T-cell (primary cell): ENCODE results near the gene TRIP13. TPM values are rescaled to one million over a fixed set of nuclear protein-coding genes. Genes with fewer than 3 reads are reported as not detected.

Experiments
- ATAC-seq, 4 experiments: fragments of 200-7000 bp in 3 of 4; fragments of 150-1000 bp in 1 of 4; cut with Tn5 transposase; replicated peaks in 1 of 4; 1 replicate in 3 of 4; 2 replicates in 1 of 4; pipeline ENCODE4 v1.10.0; 2021; ENCODE audit warnings: moderate library complexity in 3 of 4, mild to moderate bottlenecking in 2 of 4, moderate number of reproducible peaks in 1 of 4
- CTCF ChIA-PET, 2 donors: fragments of 300-600 bp; sonication (Branson Sonifier 250); formaldehyde crosslinking; loops; one replicate each; lab custom pipeline; 2022; ENCODE audit warnings: antibody characterized with exemption in 2 of 2; lab: Charles Lee
- POLR2A ChIA-PET, 2 donors: fragments of 300-600 bp; sonication (Branson Sonifier 250); formaldehyde crosslinking; loops; one replicate each; lab custom pipeline; 2022; ENCODE audit warnings: antibody characterized with exemption in 2 of 2; lab: Charles Lee
- DNase-seq, 35 experiments: peaks; one replicate each; pipeline versions ENCODE4 v3.0.0 to v3.0.0-alpha.2; 2013 to 2023
- H3K27ac ChIP-seq: one replicate; pipeline ENCODE4 v1.5.1; 2013; ENCODE audit warnings: low read length
- H3K27me3 ChIP-seq, 2 experiments: replicated peaks in 1 of 2; 1 replicate in 1 of 2; 2 replicates in 1 of 2; pipeline versions ENCODE4 v1.6.1 to v1.7.0; 2013; ENCODE audit warnings: low read length in 1 of 2, mixed read lengths in 1 of 2; ENCODE audit not compliant: control insufficient read depth in 2 of 2, insufficient read depth in 2 of 2; ENCODE audit errors: extremely low read depth in 1 of 2
- H3K36me3 ChIP-seq, 2 donors: 1 replicate in 1 of 2; 2 replicates in 1 of 2; pipeline versions ENCODE4 v1.6.1 to v1.7.0; 2013; ENCODE audit warnings: low read length in 1 of 2; ENCODE audit not compliant: control insufficient read depth in 2 of 2, insufficient read depth in 1 of 2; ENCODE audit errors: extremely low read depth in 1 of 2
- H3K4me1 ChIP-seq, 2 experiments: 1 replicate in 1 of 2; 2 replicates in 1 of 2; pipeline versions ENCODE4 v1.6.1 to v1.7.0; 2013; ENCODE audit warnings: low read length in 2 of 2, mixed read lengths in 1 of 2; ENCODE audit not compliant: insufficient read depth in 2 of 2, control insufficient read depth in 1 of 2; ENCODE audit errors: extremely low read depth in 1 of 2
- H3K4me3 ChIP-seq, 2 donors: 1 replicate in 1 of 2; 2 replicates in 1 of 2; pipeline versions ENCODE4 v1.5.1 to v1.7.0; 2013; ENCODE audit warnings: mild to moderate bottlenecking in 2 of 2, low read length in 1 of 2, moderate library complexity in 1 of 2; ENCODE audit not compliant: control insufficient read depth in 1 of 2; ENCODE audit errors: extremely low read depth in 1 of 2
- H3K9me3 ChIP-seq: 2 replicates; pipeline ENCODE4 v1.7.0; 2013
- H3K27ac Mint-ChIP-seq, 2 donors: one replicate each; pipeline ENCODE4 v1.8.0; 2020 to 2021; ENCODE audit warnings: mild to moderate bottlenecking in 2 of 2, mixed read lengths in 2 of 2
- H3K27me3 Mint-ChIP-seq, 2 donors: one replicate each; pipeline ENCODE4 v1.8.0; 2021 to 2022; ENCODE audit warnings: mixed read lengths in 2 of 2
- H3K36me3 Mint-ChIP-seq: one replicate; pipeline ENCODE4 v1.8.0; 2021; ENCODE audit warnings: mixed read lengths
- H3K4me1 Mint-ChIP-seq, 3 donors: one replicate each; pipeline ENCODE4 v1.8.0; 2020 to 2022; ENCODE audit warnings: mixed read lengths in 3 of 3, mild to moderate bottlenecking in 1 of 3
- H3K4me3 Mint-ChIP-seq, 3 donors: one replicate each; pipeline ENCODE4 v1.8.0; 2020 to 2022; ENCODE audit warnings: mild to moderate bottlenecking in 3 of 3, mixed read lengths in 3 of 3, moderate library complexity in 3 of 3
- H3K9me3 Mint-ChIP-seq, 3 donors: one replicate each; pipeline ENCODE4 v1.8.0; 2020 to 2022; ENCODE audit warnings: mixed read lengths in 3 of 3
- WGBS: methylation state at CpG from one replicate; pipeline ENCODE4 v1.1.5; 2013; ENCODE audit warnings: missing lambda C conversion rate; ENCODE audit not compliant: insufficient coverage; 5-methylcytosine and 5-hydroxymethylcytosine counted together
- total RNA-seq, 35 experiments: library from RNA in 6 of 35; stranded (reverse) in 6 of 35; fragments of 120-200 nt in 1 of 35; gene quantifications; one replicate each; pipeline versions ENCODE4 v1.2.1 to v1.2.4 and lab custom pipeline; 2013 to 2026

TRIP13 gene
- total RNA-seq, 5 donors from 2014 or later (not counting 1 experiment from before 2014, with no cell fraction given): 0.66 to 1.3 (median 0.95) TPM

GRCh38 chr5:955886-956761, 63.4 kb downstream of the TRIP13 start:
- H3K4me1 ChIP-seq: peaks cover 5 to 21% of the 10 kb centered on the region in 2 experiments
- peaks cover 0 to 84% of the 10 kb centered on the region in 2 experiments for H3K27me3 ChIP-seq
- WGBS: 94% methylated on average over 30 of the region's 32 CpGs
- H3K27ac ChIP-seq: no peak overlapping the region
- CTCF ChIA-PET: no interaction called here
- Mint-ChIP-seq H3K9me3 (no peaks in the 10 kb centered on the region), H3K4me1 (peaks cover 15 to 18% (median 17%) of the 10 kb centered on the region in 3 donors), H3K4me3 (no peak overlapping the region), H3K36me3 (no peaks in the 10 kb centered on the region), H3K27ac (no peak overlapping the region), H3K27me3 (peaks cover 14 to 50% of the 10 kb centered on the region in 2 donors)
- POLR2A ChIA-PET: no interaction called here
- H3K9me3 ChIP-seq: no peaks in the 10 kb centered on the region
- DNase-seq (no peak), ATAC-seq (no peak)
- H3K36me3 ChIP-seq: no peaks in the 10 kb centered on the region
- no peak overlapping the region for H3K4me3 ChIP-seq

GRCh38 chr5:956941-957747, 64.5 kb downstream of the TRIP13 start:
- peak in 8 of 35 experiments; percentile 12 to 43 (median 24) for DNase-seq
- Histone ChIP-seq H3K27ac (no peak overlapping the region), H3K27me3 (peaks cover 0 to 82% of the 10 kb centered on the region in 2 experiments), H3K9me3 (no peaks in the 10 kb centered on the region), H3K4me1 (peaks cover 5 to 21% of the 10 kb centered on the region in 2 experiments), H3K4me3 (peak overlapping the region in 1 of 2 donors; percentile 11), H3K36me3 (no peaks in the 10 kb centered on the region)
- no peaks in the 10 kb centered on the region for H3K9me3 Mint-ChIP-seq
- POLR2A ChIA-PET: no interaction called here
- CTCF ChIA-PET: no interaction called here
- peaks cover 15 to 18% (median 17%) of the 10 kb centered on the region in 3 donors for H3K4me1 Mint-ChIP-seq
- whole genome bisulfite sequencing: 16% methylated on average over 26 of the region's 26 CpGs
- H3K27ac Mint-ChIP-seq: no peak overlapping the region
- ATAC-seq: peak; percentile 54 to 81 (median 77)
- H3K27me3 Mint-ChIP-seq: peaks cover 14 to 46% of the 10 kb centered on the region in 2 donors
- H3K36me3 Mint-ChIP-seq: no peaks in the 10 kb centered on the region
- peak overlapping the region in 1 of 3 donors; percentile 35 for H3K4me3 Mint-ChIP-seq

GRCh38 chr5:957748-958485, 65.2 kb downstream of the TRIP13 start:
- ChIA-PET CTCF (interaction anchor here in 1 of 2 donors (0.6 kb wide), 1 partner anchor 148 kb away, joined by 5 read pairs; no protein-coding TSS in a partner anchor), POLR2A (no interaction called here)
- Mint-ChIP-seq H3K9me3 (no peaks in the 10 kb centered on the region), H3K36me3 (no peaks in the 10 kb centered on the region), H3K27ac (no peak overlapping the region), H3K4me3 (peak overlapping the region in 1 of 3 donors; percentile 35), H3K27me3 (peaks cover 14 to 42% of the 10 kb centered on the region in 2 donors), H3K4me1 (peaks cover 15 to 18% (median 18%) of the 10 kb centered on the region in 3 donors)
- H3K36me3 ChIP-seq: no peaks in the 10 kb centered on the region
- peaks cover 0 to 82% of the 10 kb centered on the region in 2 experiments for H3K27me3 ChIP-seq
- ATAC-seq (peak in 3 of 4 experiments; percentile 7 to 15 (median 10)), DNase-seq (no peak)
- H3K4me1 ChIP-seq: peaks cover 5 to 24% of the 10 kb centered on the region in 2 experiments
- WGBS: 56% methylated on average over 21 of the region's 23 CpGs
- no peaks in the 10 kb centered on the region for H3K9me3 ChIP-seq
- no peak overlapping the region for H3K4me3 ChIP-seq
- no peak overlapping the region for H3K27ac ChIP-seq

DNA sequence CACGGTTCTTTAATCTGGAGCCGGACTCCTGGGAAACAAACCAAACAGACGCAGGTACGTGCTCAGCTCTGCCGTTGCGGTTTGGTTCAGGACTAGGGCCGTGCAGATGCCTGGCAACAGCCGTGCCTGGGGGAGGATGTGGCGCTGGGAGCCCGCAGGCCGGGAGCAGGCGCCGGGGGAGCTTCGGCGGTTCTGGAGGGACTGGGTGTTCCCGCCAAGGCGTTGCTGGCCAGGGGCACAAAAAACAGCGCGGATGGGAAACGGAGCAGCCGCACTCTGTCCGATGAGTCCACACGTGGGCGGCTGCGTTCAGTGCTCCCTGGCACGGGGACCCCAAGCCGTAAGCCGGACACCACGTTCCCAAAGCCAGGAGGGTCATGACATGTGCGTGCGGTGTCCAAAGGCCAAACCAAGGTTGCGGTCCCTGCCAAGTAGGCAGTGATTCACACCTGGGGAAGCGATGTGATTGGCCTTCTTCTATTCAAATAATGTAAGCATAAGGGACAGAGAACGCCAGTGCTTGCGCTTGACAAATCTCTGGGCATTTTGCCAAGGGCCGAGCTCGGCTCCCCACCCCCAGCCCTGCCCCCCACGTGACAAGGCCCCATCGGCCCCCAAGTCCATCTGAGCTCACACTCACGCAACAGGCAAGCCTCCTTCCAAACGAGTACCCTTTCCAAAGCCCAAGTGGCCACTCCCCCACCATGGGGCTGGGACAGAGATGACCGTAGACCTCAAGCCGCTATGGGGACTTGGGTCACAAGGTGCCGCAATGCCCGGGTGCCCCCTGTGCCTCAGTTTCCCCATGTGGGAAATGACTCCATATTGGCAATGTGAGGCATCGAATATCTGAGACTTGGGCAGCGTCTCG, 66.3 kb downstream of the TRIP13 start:
- POLR2A ChIA-PET: no interaction called here
- peaks cover 0 to 81% of the 10 kb centered on the region in 2 experiments for H3K27me3 ChIP-seq
- no peak overlapping the region for H3K4me3 Mint-ChIP-seq
- peaks cover 11 to 41% of the 10 kb centered on the region in 2 donors for H3K27me3 Mint-ChIP-seq
- 83% methylated on average over 41 of the region's 48 CpGs for WGBS
- DNase-seq (no peak), ATAC-seq (no peak)
- H3K9me3 ChIP-seq: no peaks in the 10 kb centered on the region
- no peak overlapping the region for H3K27ac Mint-ChIP-seq
- CTCF ChIA-PET: interaction anchor here in 1 of 2 donors (0.6 kb wide), 1 partner anchor 147 kb away, joined by 5 read pairs; no protein-coding TSS in a partner anchor
- no peak overlapping the region for H3K4me3 ChIP-seq
- peaks cover 25 to 28% (median 27%) of the 10 kb centered on the region in 3 donors for H3K4me1 Mint-ChIP-seq
- H3K36me3 Mint-ChIP-seq: no peaks in the 10 kb centered on the region
- H3K9me3 Mint-ChIP-seq: no peaks in the 10 kb centered on the region
- no peaks in the 10 kb centered on the region for H3K36me3 ChIP-seq
- no peak overlapping the region for H3K27ac ChIP-seq
- peaks cover 11 to 35% of the 10 kb centered on the region in 2 experiments for H3K4me1 ChIP-seq

DNA sequence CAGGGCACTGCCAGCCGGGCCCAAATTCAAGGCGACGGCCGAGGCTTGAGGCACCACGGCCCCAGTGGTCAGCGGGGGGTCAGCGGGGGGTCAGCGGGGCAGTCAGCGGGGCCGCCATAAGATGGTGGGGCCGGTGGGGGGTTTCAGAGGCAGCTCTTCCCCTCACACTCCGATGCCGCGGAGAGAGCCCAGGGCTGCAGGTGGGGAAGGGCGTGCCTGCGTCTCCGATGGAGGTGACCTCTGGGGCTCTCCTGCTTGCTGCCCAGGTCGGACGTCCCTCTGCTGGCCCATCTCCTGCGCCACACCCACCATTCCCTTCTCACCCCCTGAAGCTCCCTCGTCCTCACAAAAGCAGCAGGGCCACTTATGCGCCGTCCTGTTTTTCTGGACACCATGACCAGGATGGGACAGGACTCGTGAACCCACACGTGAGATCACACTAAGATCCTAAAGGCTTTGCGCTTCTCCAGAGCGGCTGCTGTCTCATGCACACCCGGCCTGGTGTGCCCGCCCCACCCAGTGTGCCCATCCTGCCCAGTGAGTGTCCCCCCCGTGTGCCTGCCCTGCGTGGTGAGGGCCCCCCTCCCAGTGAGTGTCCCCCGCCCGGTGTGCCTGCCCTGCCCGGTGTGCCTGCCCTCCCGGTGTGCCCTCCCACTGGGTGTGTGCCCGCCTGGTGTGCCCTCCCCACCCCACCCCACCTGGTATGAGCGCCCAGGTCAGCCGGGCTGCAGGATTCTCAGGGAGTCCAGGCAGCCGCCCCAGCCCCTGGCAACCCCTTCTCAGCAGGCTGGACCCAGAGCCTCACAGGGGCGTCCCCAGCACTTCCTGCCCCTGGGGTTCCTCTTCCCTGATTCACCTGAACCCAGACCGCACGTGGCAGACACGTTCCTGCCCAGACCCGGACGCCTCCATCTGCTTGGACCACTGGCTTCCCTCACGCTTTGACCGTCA, 67.2 kb downstream of the TRIP13 start:
- Mint-ChIP-seq H3K4me3 (no peak overlapping the region), H3K9me3 (no peaks in the 10 kb centered on the region), H3K36me3 (no peaks in the 10 kb centered on the region), H3K4me1 (peaks cover 34 to 36% (median 34%) of the 10 kb centered on the region in 3 donors), H3K27ac (no peak overlapping the region), H3K27me3 (peaks cover 15 to 40% of the 10 kb centered on the region in 2 donors)
- Histone ChIP-seq H3K4me3 (no peak overlapping the region), H3K27me3 (peaks cover 0 to 80% of the 10 kb centered on the region in 2 experiments), H3K4me1 (peaks cover 15 to 44% of the 10 kb centered on the region in 2 experiments), H3K9me3 (no peaks in the 10 kb centered on the region), H3K36me3 (no peaks in the 10 kb centered on the region), H3K27ac (no peak overlapping the region)
- WGBS: 83% methylated on average over 38 of the region's 47 CpGs
- ChIA-PET CTCF (no interaction called here), POLR2A (no interaction called here)
- DNase-seq (no peak), ATAC-seq (no peak)
